Ovary (tissue), 9 donors: Measurements from ENCODE around the gene FBXO34. TPM values are rescaled to one million over a fixed set of nuclear protein-coding genes. Genes with fewer than 3 reads are reported as not detected.
"Not testable (repeated sequence)": the region's sequence is repeated elsewhere in the genome, so short reads cannot be mapped to it uniquely, and the experiment has no call there.

ENCODE experiments used
- DNase-seq, 5 donors: peaks; one replicate each; pipeline ENCODE4 v3.0.0-alpha.2; 2019 to 2020
- H3K27ac ChIP-seq, 2 donors: fragments of 200-600 bp; one replicate each; pipeline versions ENCODE4 v1.5.1 to v1.8.0; 2019 to 2022
- H3K27me3 ChIP-seq: fragments of 200-600 bp; one replicate; pipeline ENCODE4 v1.8.0; 2022
- H3K36me3 ChIP-seq: fragments of 200-600 bp; sonication (generic); one replicate; pipeline ENCODE4 v1.5.1; 2019
- H3K4me1 ChIP-seq: one replicate; pipeline ENCODE4 v1.8.1; 2013; ENCODE audit warnings: mild to moderate bottlenecking, moderate library complexity; ENCODE audit not compliant: insufficient read depth
- H3K4me3 ChIP-seq: fragments of 200-600 bp; sonication (generic); one replicate; pipeline ENCODE4 v1.5.1; 2017
- H3K9me3 ChIP-seq, 2 donors: fragments of 200-600 bp in 1 of 2; sonication (generic) in 1 of 2; one replicate each; pipeline versions ENCODE4 v1.5.1 to v1.8.1; 2013 to 2019; ENCODE audit warnings: mild to moderate bottlenecking in 1 of 2, moderate library complexity in 1 of 2
- EP300 ChIP-seq: sonication (generic); formaldehyde crosslinking; IDR thresholded peaks from one replicate; pipeline ENCODE4 v1.6.1; 2017; ENCODE audit warnings: antibody characterized with exemption
- POLR2A ChIP-seq: fragments of 450-650 bp; IDR thresholded peaks from one replicate; pipeline ENCODE4 v1.6.1; 2017; ENCODE audit warnings: antibody characterized with exemption, mild to moderate bottlenecking, moderate library complexity
- WGBS, 3 donors: extraction: QIAGEN DNeasy Blood & Tissue Kit in 1 of 3; methylation state at CpG; one replicate each; pipeline versions ENCODE4 v1.1.5 to v1.1.7; 2013 to 2017; 5-methylcytosine and 5-hydroxymethylcytosine counted together
- intact Hi-C, 4 donors: fragments of 100-400 bp; cut with DNase I; formaldehyde crosslinking; loops; one replicate each; pipeline versions ENCODE4 v1.11.0 to v1.15.1; 2022 to 2023
- polyA plus RNA-seq, 2 donors: library from polyadenylated mRNA; stranded (reverse); fragments of 200-250 nt in 1 of 2; fragments of 350-450 nt in 1 of 2; fragmentation: Illumina TruSeq in 1 of 2; extraction: RNeasy Lipid Tissue Mini Kit (QIAGEN cat#74804) in 1 of 2; gene quantifications; one replicate each; pipeline ENCODE4 v1.2.3, GENCODE V29; 2013 to 2014
- total RNA-seq, 7 donors: library from RNA; depleted of rRNA in 2 of 7; stranded (reverse); fragments of >200 nt in 2 of 7; fragmentation: NEBNext Ultra II Directional in 3 of 7; extraction: Animal tissue kit (Norgen Biotek cat#: 25700) in 3 of 7; gene quantifications; one replicate each; pipeline versions ENCODE4 v1.1.0 to v1.2.4, GENCODE V29; 2016 to 2023
- TF ChIP-seq, protein P1 (sequence below), 3 donors: fragments of 450-650 bp in 2 of 3; fragments of 200-600 bp in 1 of 3; IDR thresholded peaks; one replicate each; pipeline versions ENCODE4 v1.5.1 to v1.8.0; 2016 to 2022; ENCODE audit warnings: antibody characterized with exemption in 3 of 3, mild to moderate bottlenecking in 1 of 3
- donor health status: DM: no; HTN: no; CAD: no; lungs with moderate emphysema.
- donor health status: DM: no; HTN: no; CAD: no.
- donor health status: Bipolar disorder and iron deficiency.
- donor health status: DM: yes; HTN: yes; CAD: no.
- donor health status: DM: no; HTN: no; CAD: no.
- donor health status: DM: yes; HTN: yes; CAD: no.

Gene FBXO34
- total and polyA plus RNA-seq, 9 donors: 11.4 to 29.8 (median 20.8) TPM

DNA sequence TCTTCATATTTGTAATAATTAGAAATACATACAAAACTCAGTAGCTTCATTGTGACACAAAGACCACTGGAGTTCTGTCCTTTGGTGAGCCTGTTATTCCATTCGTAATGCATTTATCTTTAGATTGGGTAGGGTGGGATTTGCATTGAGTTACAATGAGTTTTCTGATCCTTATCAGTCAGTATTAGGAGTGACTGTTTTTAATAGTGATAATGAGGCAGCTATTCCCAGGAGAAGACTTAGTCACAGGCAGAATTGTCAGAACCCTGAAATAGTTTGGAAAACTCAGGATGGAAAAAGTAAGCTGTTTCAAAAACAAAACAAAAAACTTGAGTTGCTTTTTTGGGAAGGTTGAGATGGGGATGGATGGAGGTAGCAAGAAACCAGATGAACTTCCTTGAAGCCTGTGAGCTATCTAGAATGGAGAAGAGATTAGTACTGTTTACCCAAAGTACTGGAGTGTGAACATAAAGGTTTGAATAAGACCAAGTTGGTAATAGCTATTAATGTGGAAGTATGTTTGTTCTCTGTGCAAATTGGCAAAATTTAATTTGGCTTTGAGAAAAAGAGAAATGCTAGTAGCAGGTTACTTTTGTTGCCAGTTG is 38.6 kb downstream of the FBXO34 start:
- 57 to 75% (median 73%) methylated on average over 1 of the region's 1 CpG for WGBS, 3 donors
- intact Hi-C loops: loop anchor here in 1 of 4 donors (10.0 kb wide), 1 partner anchor 1025 kb away; no protein-coding TSS in a partner anchor
- TF ChIP-seq EP300 (no peak), POLR2A (no peak)
- TF ChIP-seq, protein P1, sequence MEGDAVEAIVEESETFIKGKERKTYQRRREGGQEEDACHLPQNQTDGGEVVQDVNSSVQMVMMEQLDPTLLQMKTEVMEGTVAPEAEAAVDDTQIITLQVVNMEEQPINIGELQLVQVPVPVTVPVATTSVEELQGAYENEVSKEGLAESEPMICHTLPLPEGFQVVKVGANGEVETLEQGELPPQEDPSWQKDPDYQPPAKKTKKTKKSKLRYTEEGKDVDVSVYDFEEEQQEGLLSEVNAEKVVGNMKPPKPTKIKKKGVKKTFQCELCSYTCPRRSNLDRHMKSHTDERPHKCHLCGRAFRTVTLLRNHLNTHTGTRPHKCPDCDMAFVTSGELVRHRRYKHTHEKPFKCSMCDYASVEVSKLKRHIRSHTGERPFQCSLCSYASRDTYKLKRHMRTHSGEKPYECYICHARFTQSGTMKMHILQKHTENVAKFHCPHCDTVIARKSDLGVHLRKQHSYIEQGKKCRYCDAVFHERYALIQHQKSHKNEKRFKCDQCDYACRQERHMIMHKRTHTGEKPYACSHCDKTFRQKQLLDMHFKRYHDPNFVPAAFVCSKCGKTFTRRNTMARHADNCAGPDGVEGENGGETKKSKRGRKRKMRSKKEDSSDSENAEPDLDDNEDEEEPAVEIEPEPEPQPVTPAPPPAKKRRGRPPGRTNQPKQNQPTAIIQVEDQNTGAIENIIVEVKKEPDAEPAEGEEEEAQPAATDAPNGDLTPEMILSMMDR (IDR thresholded peaks at IDR 0.05): no peak

DNA sequence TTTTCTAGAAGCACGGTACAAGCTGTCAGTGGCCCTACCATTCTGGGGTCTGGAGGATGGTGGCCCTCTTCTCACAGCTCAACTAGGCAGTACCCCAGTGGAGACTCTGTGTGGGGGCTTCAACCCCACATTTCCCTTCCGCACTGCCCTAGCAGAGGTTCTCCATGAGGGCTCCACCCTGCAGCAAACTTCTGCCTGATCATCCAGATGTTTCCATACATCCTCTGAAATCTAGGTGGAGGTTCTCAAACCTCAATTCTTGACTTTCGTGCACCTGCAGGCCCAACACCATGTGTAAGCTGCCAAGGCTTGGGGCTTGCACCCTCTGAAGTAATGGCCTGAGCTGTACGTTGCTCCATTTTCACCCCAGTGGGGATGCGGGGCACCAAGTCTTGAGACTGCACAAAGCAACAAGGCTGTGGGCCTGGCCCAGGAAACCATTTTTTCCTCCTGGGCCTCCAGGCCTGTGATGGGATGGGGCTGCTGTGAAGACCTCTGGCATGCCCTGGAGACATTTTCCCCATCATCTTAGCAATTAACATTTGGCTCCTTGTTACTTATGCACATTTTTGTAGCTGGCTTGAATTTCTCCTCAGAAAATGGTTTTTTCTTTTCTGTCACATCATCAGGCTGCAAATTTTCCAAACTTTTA is 41.3 kb downstream of the FBXO34 start:
- H3K36me3 ChIP-seq, DNase-seq, H3K27me3 ChIP-seq, H3K9me3 ChIP-seq, H3K4me3 ChIP-seq, intact Hi-C loops, H3K27ac ChIP-seq, H3K4me1 ChIP-seq: not testable (repeated sequence)
- 98 to 100% (median 100%) methylated on average over 5 of the region's 5 CpGs for WGBS, 3 donors

More for the DNA sequence above, 38.6 kb downstream of the FBXO34 start:
- no peak for DNase-seq
- H3K9me3 ChIP-seq: peaks cover 0 to 5% of the 10 kb centered on the region in 2 donors
- no peak overlapping the region for H3K4me3 ChIP-seq
- H3K27ac ChIP-seq: no peak overlapping the region
- H3K4me1 ChIP-seq: no peaks in the 10 kb centered on the region
- no peaks in the 10 kb centered on the region for H3K36me3 ChIP-seq
- no peaks in the 10 kb centered on the region for H3K27me3 ChIP-seq

DNA sequence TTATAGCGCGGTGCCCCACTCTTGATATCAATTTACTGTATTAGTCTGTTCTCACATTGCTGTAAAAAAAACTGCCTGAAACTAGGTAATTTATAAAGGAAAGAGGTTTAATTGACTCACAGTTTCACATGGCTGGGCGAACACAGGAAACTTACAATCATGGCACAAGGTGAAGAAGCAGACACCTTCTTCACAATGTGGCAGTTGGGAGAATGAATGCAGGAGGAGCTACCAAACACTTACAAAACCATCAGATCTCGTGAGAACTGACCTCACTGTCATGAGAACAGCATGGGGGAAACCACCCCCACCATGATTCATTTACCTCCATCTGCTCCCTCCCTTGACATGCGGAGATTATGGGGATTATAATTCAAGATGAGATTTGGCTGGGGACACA is 42.3 kb downstream of the FBXO34 start:
- Histone ChIP-seq H3K36me3 (no peaks in the 10 kb centered on the region), H3K4me1 (no peaks in the 10 kb centered on the region), H3K27ac (no peak overlapping the region), H3K9me3 (peaks cover 0 to 5% of the 10 kb centered on the region in 2 donors), H3K27me3 (no peaks in the 10 kb centered on the region), H3K4me3 (no peak overlapping the region)
- WGBS, 3 donors: 97 to 98% (median 98%) methylated on average over 5 of the region's 5 CpGs
- intact Hi-C loops: no loop called here
- no peak for DNase-seq
- TF ChIP-seq, protein P1 (IDR thresholded peaks at IDR 0.05): no peak
- TF ChIP-seq POLR2A (no peak), EP300 (no peak)

DNA sequence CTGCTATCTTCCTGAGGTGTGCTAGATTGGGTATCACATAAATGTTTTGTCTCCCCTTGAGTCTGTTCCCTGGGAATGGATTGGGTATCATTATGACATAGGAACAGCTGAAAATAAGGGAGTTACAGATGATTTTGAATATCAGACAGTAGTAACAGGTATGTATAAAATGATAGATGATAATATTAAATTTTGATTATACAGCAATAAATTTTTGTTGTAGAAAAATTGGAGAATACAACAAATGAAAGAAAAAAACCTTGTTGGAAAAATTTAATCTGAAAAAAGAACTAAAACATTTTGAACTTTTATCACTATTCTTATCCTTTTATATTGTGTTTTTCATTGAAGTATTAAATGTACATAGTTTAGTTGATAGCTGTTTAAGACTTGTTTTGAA is 43.2 kb downstream of the FBXO34 start:
- TF ChIP-seq POLR2A: no peak
- TF ChIP-seq EP300: no peak
- TF ChIP-seq, protein P1 (IDR thresholded peaks at IDR 0.05): no peak
- no peaks in the 10 kb centered on the region for H3K4me1 ChIP-seq
- H3K27me3 ChIP-seq: no peaks in the 10 kb centered on the region
- intact Hi-C loops: loop anchor here in 1 of 4 donors (2.0 kb wide), 1 partner anchor 78 kb away; no protein-coding TSS in a partner anchor
- no peak overlapping the region for H3K27ac ChIP-seq
- no peaks in the 10 kb centered on the region for H3K36me3 ChIP-seq
- no peak overlapping the region for H3K4me3 ChIP-seq
- DNase-seq: no peak
- H3K9me3 ChIP-seq: peaks cover 0 to 5% of the 10 kb centered on the region in 2 donors

DNA sequence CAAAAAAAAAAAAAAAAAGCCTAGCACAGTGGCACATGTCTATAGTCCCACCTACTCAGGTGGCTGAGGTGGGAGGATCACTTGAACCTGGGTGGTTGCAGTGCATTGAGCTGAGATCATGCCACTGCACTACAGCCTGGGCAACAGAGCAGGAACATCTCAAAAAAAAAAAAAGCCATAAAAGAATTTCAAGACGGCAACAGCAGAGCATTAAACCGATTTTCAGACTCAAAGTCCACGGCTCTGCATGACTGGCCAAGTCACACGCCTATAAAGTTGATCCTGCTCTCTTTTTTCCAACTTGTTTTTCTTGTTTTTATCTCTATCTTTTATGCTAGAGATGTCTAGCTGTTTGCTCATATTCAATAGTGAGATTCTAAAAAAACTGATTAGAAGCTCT is 45.3 kb downstream of the FBXO34 start:
- no peak for DNase-seq
- Histone ChIP-seq H3K9me3 (peaks cover 0 to 5% of the 10 kb centered on the region in 2 donors), H3K4me3 (no peak overlapping the region), H3K36me3 (no peaks in the 10 kb centered on the region), H3K27me3 (no peaks in the 10 kb centered on the region), H3K27ac (no peak overlapping the region), H3K4me1 (no peaks in the 10 kb centered on the region)
- 70 to 85% (median 78%) methylated on average over 4 of the region's 4 CpGs for WGBS, 3 donors
- TF ChIP-seq, protein P1 (IDR thresholded peaks at IDR 0.05): no peak
- TF ChIP-seq EP300 (no peak), POLR2A (no peak)
- intact Hi-C loops: no loop called here
